Vagina (tissue), 2 donors: ENCODE measurements around the gene DOCK1. TPM values are rescaled to one million over a fixed set of nuclear protein-coding genes. Genes with fewer than 3 reads are reported as not detected.

Experiments used
- DNase-seq, 2 donors: peaks; one replicate each; pipeline ENCODE4 v3.0.0-alpha.2; 2017; ENCODE audit errors: extremely low spot score in 2 of 2
- H3K27ac ChIP-seq: fragments of 200-600 bp; sonication (generic); one replicate; pipeline ENCODE4 v1.5.1; 2019
- H3K27me3 ChIP-seq: fragments of 200-600 bp; sonication (generic); one replicate; pipeline ENCODE4 v1.5.1; 2019
- H3K36me3 ChIP-seq, 2 donors: fragments of 200-600 bp; sonication (generic); one replicate each; pipeline ENCODE4 v1.5.1; 2017 to 2019
- H3K4me1 ChIP-seq: fragments of 200-600 bp; sonication (generic); one replicate; pipeline ENCODE4 v1.5.1; 2019
- H3K4me3 ChIP-seq, 2 donors: fragments of 200-600 bp; sonication (generic); 1 replicate in 1 of 2; 2 replicates in 1 of 2; pipeline ENCODE4 v1.5.1; 2016 to 2019
- H3K9me3 ChIP-seq: fragments of 200-600 bp; sonication (generic); one replicate; pipeline ENCODE4 v1.5.1; 2019
- CTCF ChIP-seq, 3 experiments: fragments of 450-650 bp in 2 of 3; fragments of 200-600 bp in 1 of 3; sonication (generic) in 1 of 3; IDR thresholded peaks; one replicate each; pipeline ENCODE4 v1.5.1; 2017 to 2019; ENCODE audit warnings: antibody characterized with exemption in 3 of 3, mild to moderate bottlenecking in 2 of 3, moderate library complexity in 2 of 3
- POLR2A ChIP-seq, 2 donors: fragments of 450-650 bp; IDR thresholded peaks; one replicate each; pipeline ENCODE4 v1.6.1; 2017; ENCODE audit warnings: antibody characterized with exemption in 2 of 2, mild to moderate bottlenecking in 2 of 2, moderate library complexity in 2 of 2
- POLR2AphosphoS5 ChIP-seq, 2 donors: sonication (generic); formaldehyde crosslinking; IDR thresholded peaks; one replicate each; pipeline ENCODE4 v1.9.0; 2017; ENCODE audit warnings: antibody characterized with exemption in 2 of 2, mild to moderate bottlenecking in 2 of 2, low read depth in 1 of 2; ENCODE audit not compliant: insufficient read depth in 1 of 2
- intact Hi-C: fragments of 100-400 bp; cut with DNase I; formaldehyde crosslinking; loops from one replicate; pipeline ENCODE4 v1.15.1; 2023
- total RNA-seq: library from RNA; depleted of rRNA; stranded (reverse); fragments of >200 nt; gene quantifications from one replicate; pipeline ENCODE4 v1.2.3, GENCODE V29; 2016

DOCK1 gene
- total RNA-seq, 1 donor from 2014 or later, result 64.6 TPM

DNA sequence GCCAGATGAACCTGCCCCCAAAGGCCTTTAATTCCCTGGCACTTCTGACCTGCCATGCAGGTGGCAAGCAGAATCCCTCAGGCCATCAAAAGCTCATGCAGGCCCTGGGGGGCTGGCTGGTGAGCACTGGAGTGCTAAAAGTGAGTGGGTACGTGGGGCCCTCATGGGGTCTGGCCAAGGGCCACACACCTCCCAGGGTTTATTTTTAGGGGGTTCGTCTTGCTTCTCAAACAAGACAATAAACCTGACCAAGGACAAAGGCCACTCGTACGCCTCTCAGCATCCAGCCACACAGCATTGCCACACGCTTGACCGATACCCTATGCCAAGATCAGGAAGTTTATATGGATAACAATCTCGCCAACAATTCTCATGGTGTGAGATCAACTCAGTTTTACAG lies 33.1 kb upstream of the DOCK1 start:
- no peaks in the 10 kb centered on the region for H3K36me3 ChIP-seq
- TF ChIP-seq CTCF (IDR thresholded peaks at IDR 0.05) (no peak), POLR2A (IDR thresholded peaks at IDR 0.05) (no peak), POLR2AphosphoS5 (IDR thresholded peaks at IDR 0.05; ENCODE audit: insufficient read depth in 1 of 2, low read depth in 1 of 2) (no peak)
- intact Hi-C loops, result no loop called here
- no peak overlapping the region for H3K4me3 ChIP-seq
- no peaks in the 10 kb centered on the region for H3K27me3 ChIP-seq
- no peak for DNase-seq
- H3K9me3 ChIP-seq, result no peaks in the 10 kb centered on the region
- H3K4me1 ChIP-seq, result peaks cover 9% of the 10 kb centered on the region
- no peak overlapping the region for H3K27ac ChIP-seq

DNA sequence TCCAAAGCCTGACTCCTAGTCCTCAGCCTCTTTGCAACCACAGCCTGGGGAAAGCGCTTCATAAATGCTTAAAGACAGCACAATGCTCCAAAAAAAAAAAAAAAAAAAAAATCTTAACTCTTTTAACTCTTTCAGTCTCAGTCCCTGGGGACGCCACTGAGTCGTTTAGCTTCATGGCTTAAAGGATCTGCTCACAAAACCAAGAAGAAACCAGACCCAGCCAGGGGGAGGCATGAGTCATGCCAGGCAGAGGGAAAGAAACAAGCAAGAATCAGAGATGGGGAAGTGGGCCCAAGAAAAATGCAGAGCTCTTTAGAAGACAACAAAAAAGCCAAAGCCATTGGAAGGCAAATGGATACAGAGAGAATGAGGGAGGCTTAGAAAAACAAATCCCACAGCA lies 32.5 kb upstream of the DOCK1 start:
- DNase-seq, result no peak
- Histone ChIP-seq H3K9me3 (no peaks in the 10 kb centered on the region), H3K4me3 (no peak overlapping the region), H3K27me3 (no peaks in the 10 kb centered on the region), H3K4me1 (peaks cover 6% of the 10 kb centered on the region), H3K36me3 (no peaks in the 10 kb centered on the region), H3K27ac (no peak overlapping the region)
- intact Hi-C loops, result no loop called here
- TF ChIP-seq CTCF (IDR thresholded peaks at IDR 0.05) (no peak), POLR2A (IDR thresholded peaks at IDR 0.05) (no peak), POLR2AphosphoS5 (IDR thresholded peaks at IDR 0.05; ENCODE audit: insufficient read depth in 1 of 2, low read depth in 1 of 2) (no peak)

- intact Hi-C loops, result no loop called here
- H3K9me3 ChIP-seq, result no peaks in the 10 kb centered on the region
- H3K36me3 ChIP-seq, result no peaks in the 10 kb centered on the region
- no peak for TF ChIP-seq POLR2AphosphoS5 (IDR thresholded peaks at IDR 0.05; ENCODE audit: insufficient read depth in 1 of 2, low read depth in 1 of 2)
- TF ChIP-seq POLR2A (IDR thresholded peaks at IDR 0.05), result no peak
- no peak for TF ChIP-seq CTCF (IDR thresholded peaks at IDR 0.05)
- H3K4me3 ChIP-seq, result no peak overlapping the region
- no peak overlapping the region for H3K27ac ChIP-seq
- no peak for DNase-seq
- no peaks in the 10 kb centered on the region for H3K27me3 ChIP-seq
- H3K4me1 ChIP-seq, result no peaks in the 10 kb centered on the region
Measured at GRCh38 chr10:126876456-126876855, 28.8 kb upstream of the DOCK1 start.

DNA sequence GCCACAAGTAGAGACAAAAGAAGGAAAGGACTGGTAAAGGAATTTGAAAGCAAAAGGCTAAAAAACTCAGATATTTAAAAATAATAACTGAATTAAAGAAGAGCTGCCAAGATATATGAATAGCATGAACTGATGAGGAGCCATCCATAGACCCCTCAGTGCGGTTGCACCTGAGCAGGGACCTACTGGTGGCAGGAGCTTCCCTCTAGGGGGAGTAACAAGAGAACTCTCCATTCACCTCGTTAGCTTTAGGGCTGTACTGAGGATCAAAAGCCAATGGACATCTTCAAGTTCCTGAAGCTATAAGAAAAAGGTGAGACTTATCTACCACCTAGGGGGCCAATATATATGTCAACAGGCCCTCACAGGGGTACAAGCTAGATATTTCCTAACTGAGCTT lies 27.8 kb upstream of the DOCK1 start:
- intact Hi-C loops, result no loop called here
- H3K4me3 ChIP-seq, result no peak overlapping the region
- no peak for TF ChIP-seq CTCF (IDR thresholded peaks at IDR 0.05)
- TF ChIP-seq POLR2AphosphoS5 (IDR thresholded peaks at IDR 0.05; ENCODE audit: insufficient read depth in 1 of 2, low read depth in 1 of 2), result no peak
- no peak for TF ChIP-seq POLR2A (IDR thresholded peaks at IDR 0.05)
- no peak overlapping the region for H3K27ac ChIP-seq
- H3K36me3 ChIP-seq, result no peaks in the 10 kb centered on the region
- no peaks in the 10 kb centered on the region for H3K4me1 ChIP-seq
- no peaks in the 10 kb centered on the region for H3K27me3 ChIP-seq
- H3K9me3 ChIP-seq, result no peaks in the 10 kb centered on the region
- DNase-seq, result no peak

DNA sequence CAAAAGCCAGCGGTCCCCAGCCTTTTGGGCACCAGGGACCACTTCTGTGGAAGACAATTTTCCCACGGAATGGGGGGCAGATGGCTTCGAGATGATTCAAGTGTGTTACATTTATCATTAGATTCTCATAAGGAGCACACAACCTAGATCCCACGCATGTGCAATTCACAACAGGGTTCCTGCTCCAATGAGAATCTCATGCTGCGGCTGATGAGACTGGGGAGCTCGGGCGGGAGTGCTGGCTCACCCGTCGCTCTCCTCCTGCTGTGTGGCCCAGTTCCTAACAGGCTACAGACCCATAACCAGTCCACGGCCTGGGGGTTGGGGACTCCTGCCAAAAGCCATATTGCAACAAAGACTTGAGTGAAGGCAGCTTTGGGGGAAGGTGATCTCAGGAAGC lies 26.6 kb upstream of the DOCK1 start:
- no peak for DNase-seq
- Histone ChIP-seq H3K36me3 (no peaks in the 10 kb centered on the region), H3K27ac (no peak overlapping the region), H3K4me1 (no peaks in the 10 kb centered on the region), H3K4me3 (no peak overlapping the region), H3K27me3 (no peaks in the 10 kb centered on the region), H3K9me3 (no peaks in the 10 kb centered on the region)
- TF ChIP-seq CTCF (IDR thresholded peaks at IDR 0.05) (no peak), POLR2AphosphoS5 (IDR thresholded peaks at IDR 0.05; ENCODE audit: insufficient read depth in 1 of 2, low read depth in 1 of 2) (no peak), POLR2A (IDR thresholded peaks at IDR 0.05) (no peak)
- intact Hi-C loops, result no loop called here
